Trophoblast cell (in vitro differentiated cells and primary cell): ENCODE data around the gene LRRN3.

ENCODE experiments used
- DNase-seq, 2 donors: peaks; one replicate each; pipeline ENCODE4 v3.0.0-alpha.2; 2016
- H2AFZ ChIP-seq: 2 replicates; pipeline ENCODE4 v1.6.1; 2013; ENCODE audit warnings: low read length, moderate library complexity, mild to moderate bottlenecking; ENCODE audit not compliant: insufficient read depth, poor library complexity
- H2AK5ac ChIP-seq: 2 replicates; pipeline ENCODE4 v1.6.1; 2013; ENCODE audit warnings: mild to moderate bottlenecking, low read length
- H2BK120ac ChIP-seq: 2 replicates; pipeline ENCODE4 v1.6.1; 2013; ENCODE audit warnings: low read length, mild to moderate bottlenecking, moderate library complexity; ENCODE audit not compliant: insufficient read depth, poor library complexity
- H2BK12ac ChIP-seq: 2 replicates; pipeline ENCODE4 v1.6.1; 2013; ENCODE audit warnings: mild to moderate bottlenecking, low read length, moderate library complexity
- H2BK5ac ChIP-seq: 2 replicates; pipeline ENCODE4 v1.6.1; 2013; ENCODE audit warnings: low read length, low read depth, moderate library complexity, mild to moderate bottlenecking; ENCODE audit not compliant: poor library complexity
- H3K14ac ChIP-seq: 2 replicates; pipeline ENCODE4 v1.6.1; 2013; ENCODE audit warnings: mild to moderate bottlenecking, low read length
- H3K18ac ChIP-seq: 2 replicates; pipeline ENCODE4 v1.6.1; 2013; ENCODE audit warnings: mild to moderate bottlenecking, low read length
- H3K23ac ChIP-seq: 2 replicates; pipeline ENCODE4 v1.6.1; 2013; ENCODE audit warnings: low read length
- H3K27ac ChIP-seq: 2 replicates; pipeline ENCODE4 v1.5.1; 2013; ENCODE audit warnings: low read depth, mild to moderate bottlenecking, inconsistent platforms, low read length, moderate library complexity
- H3K27me3 ChIP-seq: 2 replicates; pipeline ENCODE4 v1.6.1; 2013; ENCODE audit warnings: inconsistent platforms, mild to moderate bottlenecking, low read length, moderate library complexity; ENCODE audit not compliant: insufficient read depth
- H3K36me3 ChIP-seq, 2 experiments: 1 replicate in 1 of 2; 2 replicates in 1 of 2; pipeline ENCODE4 v1.6.1; 2013; ENCODE audit warnings: low read length in 2 of 2, mild to moderate bottlenecking in 2 of 2, moderate library complexity in 1 of 2; ENCODE audit not compliant: insufficient read depth in 2 of 2, control insufficient read depth in 1 of 2
- H3K4ac ChIP-seq: 2 replicates; pipeline ENCODE4 v1.6.1; 2013; ENCODE audit warnings: low read depth, mild to moderate bottlenecking, low read length, moderate library complexity
- H3K4me1 ChIP-seq, 2 experiments: 1 replicate in 1 of 2; 2 replicates in 1 of 2; pipeline ENCODE4 v1.6.1; 2013; ENCODE audit warnings: low read length in 2 of 2, mild to moderate bottlenecking in 2 of 2, moderate library complexity in 1 of 2; ENCODE audit not compliant: insufficient read depth in 2 of 2, control insufficient read depth in 1 of 2
- H3K4me2 ChIP-seq: 2 replicates; pipeline ENCODE4 v1.6.1; 2013; ENCODE audit warnings: inconsistent platforms, mild to moderate bottlenecking, low read length, moderate library complexity
- H3K4me3 ChIP-seq: 2 replicates; pipeline ENCODE4 v1.5.1; 2013; ENCODE audit warnings: mild to moderate bottlenecking, low read depth, low read length, inconsistent platforms
- H3K79me1 ChIP-seq: one replicate; pipeline ENCODE4 v1.6.1; 2013; ENCODE audit warnings: low read length
- H3K79me2 ChIP-seq: 2 replicates; pipeline ENCODE4 v1.6.1; 2013; ENCODE audit warnings: low read length, mild to moderate bottlenecking; ENCODE audit not compliant: control insufficient read depth, insufficient read depth, poor library complexity
- H3K9ac ChIP-seq: 2 replicates; pipeline ENCODE4 v1.6.1; 2013; ENCODE audit warnings: mild to moderate bottlenecking, low read length
- H3K9me3 ChIP-seq: 2 replicates; pipeline ENCODE4 v1.6.1; 2013; ENCODE audit warnings: low read depth, mild to moderate bottlenecking, control low read depth, inconsistent platforms, low read length; ENCODE audit not compliant: insufficient read depth
- H4K12ac ChIP-seq: 2 replicates; pipeline ENCODE4 v1.6.1; 2013; ENCODE audit warnings: low read depth, mild to moderate bottlenecking, low read length, moderate library complexity
- H4K8ac ChIP-seq: 2 replicates; pipeline ENCODE4 v1.6.1; 2013; ENCODE audit warnings: low read depth, mild to moderate bottlenecking, low read length, moderate library complexity
- H4K91ac ChIP-seq: one replicate; pipeline ENCODE4 v1.6.1; 2013; ENCODE audit warnings: low read depth, mild to moderate bottlenecking, low read length, moderate library complexity
- WGBS: extraction: QIAGEN DNeasy Blood & Tissue Kit; methylation state at CpG from one replicate; pipeline ENCODE4 v1.1.7; 2013; ENCODE audit warnings: missing lambda C conversion rate; ENCODE audit not compliant: insufficient read length, insufficient coverage; ENCODE audit errors: extremely low coverage; 5-methylcytosine and 5-hydroxymethylcytosine counted together

Gene LRRN3

GRCh38 chr7:111075498-111075897, 15.4 kb upstream of the LRRN3 start:
- Histone ChIP-seq H3K79me2 (no peaks in the 10 kb centered on the region), H2BK120ac (no peak overlapping the region), H4K8ac (no peak overlapping the region), H4K91ac (no peak overlapping the region), H3K27me3 (no peaks in the 10 kb centered on the region), H3K14ac (no peak overlapping the region), H3K4me2 (no peak overlapping the region), H3K9ac (no peak overlapping the region), H2AFZ (no peak overlapping the region), H3K36me3 (no peaks in the 10 kb centered on the region), H3K27ac (no peak overlapping the region), H3K18ac (no peak overlapping the region), H4K12ac (no peak overlapping the region), H2BK12ac (no peak overlapping the region), H3K4me3 (no peak overlapping the region), H3K23ac (no peak overlapping the region), H2AK5ac (no peak overlapping the region), H3K4ac (no peak overlapping the region), H3K79me1 (no peaks in the 10 kb centered on the region), H3K9me3 (no peaks in the 10 kb centered on the region), H3K4me1 (no peaks in the 10 kb centered on the region), H2BK5ac (no peak overlapping the region)
- WGBS, result no CpG with 5 or more reads among the region's 5 CpGs
- DNase-seq, result no peak

- DNase-seq, result peak; percentile 62 to 72
- Histone ChIP-seq H3K4me1 (no peaks in the 10 kb centered on the region), H3K4me3 (no peak overlapping the region), H3K79me1 (no peaks in the 10 kb centered on the region), H3K23ac (no peak overlapping the region), H4K8ac (no peak overlapping the region), H3K36me3 (no peaks in the 10 kb centered on the region), H4K91ac (no peak overlapping the region), H3K14ac (no peak overlapping the region), H3K79me2 (no peaks in the 10 kb centered on the region), H3K27me3 (no peaks in the 10 kb centered on the region), H3K9ac (no peak overlapping the region), H2BK5ac (no peak overlapping the region), H3K18ac (no peak overlapping the region), H4K12ac (no peak overlapping the region), H3K27ac (no peak overlapping the region), H2AK5ac (no peak overlapping the region), H2BK12ac (no peak overlapping the region), H3K4ac (no peak overlapping the region), H2AFZ (no peak overlapping the region), H2BK120ac (no peak overlapping the region), H3K9me3 (no peaks in the 10 kb centered on the region), H3K4me2 (no peak overlapping the region)
Measured at GRCh38 chr7:111076205-111076604, 14.7 kb upstream of the LRRN3 start.

GRCh38 chr7:111077001-111077400, 13.9 kb upstream of the LRRN3 start:
- Histone ChIP-seq H3K79me2 (no peaks in the 10 kb centered on the region), H3K79me1 (no peaks in the 10 kb centered on the region), H3K23ac (no peak overlapping the region), H4K12ac (no peak overlapping the region), H2BK12ac (no peak overlapping the region), H4K91ac (no peak overlapping the region), H2BK120ac (no peak overlapping the region), H3K9ac (no peak overlapping the region), H3K27me3 (no peaks in the 10 kb centered on the region), H3K14ac (no peak overlapping the region), H3K4me2 (no peak overlapping the region), H3K4ac (no peak overlapping the region), H2BK5ac (no peak overlapping the region), H2AFZ (no peak overlapping the region), H3K9me3 (no peaks in the 10 kb centered on the region), H3K4me3 (no peak overlapping the region), H3K4me1 (no peaks in the 10 kb centered on the region), H4K8ac (no peak overlapping the region), H3K36me3 (no peaks in the 10 kb centered on the region), H2AK5ac (no peak overlapping the region), H3K18ac (no peak overlapping the region), H3K27ac (no peak overlapping the region)
- no CpG with 5 or more reads among the region's 2 CpGs for WGBS
- peak; percentile 37 to 91 for DNase-seq

- H3K4me2 ChIP-seq, result no peak overlapping the region
- no peak overlapping the region for H3K4ac ChIP-seq
- H3K23ac ChIP-seq, result no peak overlapping the region
- H3K27me3 ChIP-seq, result no peaks in the 10 kb centered on the region
- no peak overlapping the region for H2BK120ac ChIP-seq
- DNase-seq, result no peak
- H3K36me3 ChIP-seq, result no peaks in the 10 kb centered on the region
- no peak overlapping the region for H4K91ac ChIP-seq
- no peak overlapping the region for H3K18ac ChIP-seq
- H3K14ac ChIP-seq, result no peak overlapping the region
- no peak overlapping the region for H2BK12ac ChIP-seq
- H3K4me1 ChIP-seq, result no peaks in the 10 kb centered on the region
- H3K9ac ChIP-seq, result no peak overlapping the region
- no peak overlapping the region for H2BK5ac ChIP-seq
- H3K79me1 ChIP-seq, result no peaks in the 10 kb centered on the region
- no peaks in the 10 kb centered on the region for H3K9me3 ChIP-seq
- H2AK5ac ChIP-seq, result no peak overlapping the region
- no peak overlapping the region for H3K27ac ChIP-seq
- no CpG with 5 or more reads among the region's 1 CpG for WGBS
- no peak overlapping the region for H4K8ac ChIP-seq
- no peak overlapping the region for H4K12ac ChIP-seq
- no peak overlapping the region for H3K4me3 ChIP-seq
- H3K79me2 ChIP-seq, result no peaks in the 10 kb centered on the region
- H2AFZ ChIP-seq, result no peak overlapping the region
Measured at GRCh38 chr7:111080495-111081105, 10.3 kb upstream of the LRRN3 start.
